Umbilical cord (tissue), 2 donors: ENCODE results near the gene NTSR1. TPM values are rescaled to one million over a fixed set of nuclear protein-coding genes. Genes with fewer than 3 reads are reported as not detected.

Experiments used
- DNase-seq: peaks from one replicate; pipeline ENCODE4 v3.0.0-alpha.2; 2015; ENCODE audit warnings: low spot score
- total RNA-seq: library from RNA; depleted of rRNA; stranded (reverse); fragments of >200 nt; gene quantifications from one replicate; pipeline ENCODE4 v1.2.3, GENCODE V29; 2014; ENCODE audit warnings: low replicate concordance; ENCODE audit not compliant: insufficient read depth

Gene NTSR1
- total RNA-seq, 1 donor from 2014 or later: 1.4 TPM

DNA sequence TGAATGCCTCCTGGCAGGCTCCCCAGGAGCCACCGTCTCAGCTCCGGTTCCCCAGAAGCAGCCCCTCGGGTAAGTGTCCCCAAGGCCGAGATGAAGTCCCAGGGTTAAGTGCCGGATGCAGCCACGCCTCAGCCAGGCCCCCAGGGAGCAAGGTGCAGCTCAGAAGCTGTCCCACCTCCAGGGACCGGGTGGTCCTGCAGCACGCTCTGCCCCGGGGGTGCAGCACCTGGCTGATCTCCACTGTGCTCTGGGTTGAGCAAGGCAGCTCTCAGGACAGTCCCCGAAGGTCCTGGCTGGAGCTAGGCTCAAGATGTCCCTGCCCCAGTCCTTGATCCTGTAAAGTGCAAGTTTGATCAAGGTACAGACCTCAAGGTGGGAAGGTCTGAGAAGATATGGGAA lies 15.1 kb upstream of the NTSR1 start:
- no peak for DNase-seq

DNA sequence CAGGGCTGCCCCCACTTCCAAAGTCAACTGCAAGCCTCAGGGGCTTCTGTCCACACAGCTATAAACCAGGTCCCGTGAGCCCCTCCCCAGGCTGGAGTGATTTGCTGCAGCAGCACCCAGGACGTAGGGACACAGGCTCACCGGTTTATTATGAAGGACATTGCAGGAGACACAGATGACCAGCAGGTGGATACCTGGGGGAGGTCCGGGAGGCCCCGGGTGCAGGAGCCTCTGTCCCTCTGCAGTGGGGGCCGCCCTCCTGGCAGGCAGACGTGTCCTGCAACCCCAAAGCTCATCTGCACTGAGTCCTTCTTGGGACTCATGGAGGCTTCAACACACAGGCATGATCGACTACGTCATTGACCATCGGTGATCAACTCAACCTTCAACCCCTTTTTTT lies 14.5 kb upstream of the NTSR1 start:
- no peak for DNase-seq

GRCh38 chr20:62694868-62695267 lies 13.8 kb upstream of the NTSR1 start:
- no peak for DNase-seq

DNA sequence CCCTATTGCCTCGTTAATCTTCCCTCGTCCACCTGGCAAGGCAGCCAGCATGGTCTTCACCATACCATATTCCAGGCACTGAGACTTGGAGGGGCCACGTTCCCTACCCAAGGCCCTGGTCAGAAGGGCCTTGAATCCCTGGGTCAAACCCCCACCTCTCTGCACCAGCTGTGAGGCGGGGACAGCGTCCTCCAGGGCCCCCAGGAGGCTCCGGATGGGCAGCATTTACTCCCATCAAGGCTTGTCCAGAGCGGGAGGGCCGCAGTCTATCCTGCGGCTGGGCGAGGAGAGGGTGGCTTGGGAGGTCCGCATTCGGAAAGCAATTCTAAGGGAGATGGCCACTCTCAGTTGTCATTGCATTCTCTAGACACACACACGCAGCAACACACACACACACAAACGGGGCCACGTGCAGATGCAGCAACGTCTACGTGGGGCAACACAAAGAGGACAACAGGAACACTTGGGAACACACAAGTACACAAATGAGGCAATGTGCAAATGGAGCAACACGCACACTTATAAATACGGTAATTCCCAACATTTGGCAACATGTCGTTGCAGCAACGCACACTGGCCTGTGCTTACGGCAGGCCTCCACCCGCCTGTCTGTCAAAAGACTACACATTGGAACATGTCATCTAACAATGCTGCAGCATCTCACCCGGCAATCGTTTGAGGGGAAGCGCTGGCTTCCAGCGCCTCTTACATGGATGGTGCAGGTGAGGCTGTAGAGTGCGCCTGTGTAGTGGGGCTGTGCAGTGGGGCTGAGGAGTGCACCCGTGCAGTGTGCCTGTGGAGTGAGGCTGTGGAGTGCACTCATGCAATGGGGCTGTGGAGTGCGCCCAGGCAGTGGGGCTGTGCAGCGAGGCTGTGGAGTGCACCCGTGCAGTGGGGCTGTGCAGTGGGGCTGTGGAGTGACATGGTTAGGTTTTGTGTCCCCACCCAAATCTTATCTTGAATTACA lies 12.9 kb upstream of the NTSR1 start:
- no peak for DNase-seq

GRCh38 chr20:62696434-62696957 lies 12.1 kb upstream of the NTSR1 start:
- DNase-seq: no peak

DNA sequence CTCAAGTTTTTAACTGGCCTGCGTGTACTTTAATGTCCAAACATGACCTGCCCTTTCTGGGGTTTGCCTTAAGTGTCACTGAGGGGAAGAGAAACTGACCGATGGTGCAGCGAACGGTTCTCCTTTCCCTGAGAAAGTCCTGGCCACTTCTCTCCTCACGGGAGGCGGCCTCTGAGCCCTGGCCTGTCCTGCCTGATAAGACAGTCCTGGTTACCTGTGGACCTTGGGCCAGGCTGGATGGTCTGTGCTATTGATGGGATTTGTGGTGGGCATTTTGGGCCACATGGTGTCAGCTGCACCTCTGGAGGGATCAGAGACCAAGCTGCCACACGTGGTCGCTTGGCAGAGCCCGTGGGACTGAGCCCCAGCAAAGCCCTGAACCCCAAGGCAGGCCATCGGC lies 11.6 kb upstream of the NTSR1 start:
- no peak for DNase-seq

- no peak for DNase-seq
Observed at GRCh38 chr20:62697468-62697912, 11.1 kb upstream of the NTSR1 start.

- DNase-seq: no peak
Observed at GRCh38 chr20:62698231-62698630, 10.4 kb upstream of the NTSR1 start.

GRCh38 chr20:62699296-62699695 lies 9.3 kb upstream of the NTSR1 start:
- no peak for DNase-seq

- no peak for DNase-seq
Observed at GRCh38 chr20:62699741-62700140, 8.9 kb upstream of the NTSR1 start.

- DNase-seq: no peak
Observed at GRCh38 chr20:62700261-62700930, 8.2 kb upstream of the NTSR1 start.

GRCh38 chr20:62701161-62702012 lies 7.2 kb upstream of the NTSR1 start:
- no peak for DNase-seq

- no peak for DNase-seq
Observed at GRCh38 chr20:62702013-62702300, 6.7 kb upstream of the NTSR1 start.

- peak; percentile 22 for DNase-seq
Observed at GRCh38 chr20:62702895-62703852, 5.5 kb upstream of the NTSR1 start.

DNA sequence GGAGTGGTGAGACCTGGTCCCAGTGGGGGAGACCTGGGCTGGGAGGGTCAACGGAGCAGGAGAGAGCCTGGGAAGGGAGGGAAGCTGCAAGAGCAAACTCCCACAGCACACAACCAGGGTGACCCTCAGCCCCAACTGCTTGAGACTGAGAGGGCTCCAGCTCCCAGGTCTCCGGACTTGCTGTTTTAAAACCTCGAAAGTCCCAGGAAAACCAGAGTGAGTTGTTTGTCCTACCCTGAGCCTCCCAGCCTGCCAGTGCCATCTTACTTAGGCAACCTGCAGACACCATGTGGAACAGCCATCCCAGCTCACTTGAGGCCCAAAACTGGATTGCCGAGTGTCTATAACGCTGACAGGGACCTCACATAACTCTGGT lies 4.8 kb upstream of the NTSR1 start:
- no peak for DNase-seq

- peak; percentile 93 for DNase-seq
Observed at GRCh38 chr20:62704341-62704948, 4.2 kb upstream of the NTSR1 start.

- DNase-seq: no peak
Observed at GRCh38 chr20:62705627-62706026, 3.0 kb upstream of the NTSR1 start.

DNA sequence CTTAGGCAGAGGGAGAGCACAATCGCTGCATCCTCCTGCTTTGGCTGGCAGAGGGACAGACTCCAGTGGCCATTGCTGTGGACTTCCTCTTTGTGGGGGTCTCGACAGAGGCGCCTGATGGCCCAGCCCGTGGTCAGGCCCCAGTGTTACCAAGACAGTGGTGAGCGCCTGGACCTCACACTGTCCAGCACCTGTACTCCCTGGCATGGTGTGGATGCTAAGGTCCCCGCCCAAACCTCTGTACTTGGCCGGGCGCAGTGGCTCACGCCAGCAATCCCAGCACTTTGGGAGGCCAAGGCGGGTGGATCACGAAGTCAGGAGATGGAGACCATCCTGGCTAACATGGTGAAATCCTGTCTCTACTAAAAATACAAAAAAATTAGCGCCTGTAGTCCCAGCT lies 2.3 kb upstream of the NTSR1 start:
- no peak for DNase-seq

DNA sequence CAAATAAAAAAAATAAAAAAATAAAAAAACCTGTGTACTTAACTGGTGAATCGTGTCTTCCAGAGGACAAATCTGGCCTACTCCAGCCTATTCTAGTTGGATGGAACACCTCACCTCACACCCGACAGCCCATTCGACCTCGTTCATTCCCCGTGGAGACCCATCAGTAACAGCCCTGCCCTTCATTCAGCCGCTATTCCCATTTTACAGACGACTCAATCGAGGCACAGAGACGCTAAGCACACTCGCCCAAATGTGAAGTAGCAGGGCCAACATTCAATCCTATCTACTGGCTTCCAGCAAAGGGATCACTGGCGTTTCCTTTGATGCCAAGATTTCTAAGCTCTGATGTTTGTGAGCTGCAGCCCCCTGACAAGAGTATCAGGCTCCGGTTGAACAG lies 1.8 kb upstream of the NTSR1 start:
- DNase-seq: no peak

- no peak for DNase-seq
Observed at GRCh38 chr20:62707276-62707920, 1.2 kb upstream of the NTSR1 start.
